ENCODE data around the gene MEIKIN. TPM values are rescaled to one million over a fixed set of nuclear protein-coding genes. Genes with fewer than 3 reads are reported as not detected.

Gene MEIKIN
- total RNA-seq, 4 donors from 2014 or later = not detected

DNA sequence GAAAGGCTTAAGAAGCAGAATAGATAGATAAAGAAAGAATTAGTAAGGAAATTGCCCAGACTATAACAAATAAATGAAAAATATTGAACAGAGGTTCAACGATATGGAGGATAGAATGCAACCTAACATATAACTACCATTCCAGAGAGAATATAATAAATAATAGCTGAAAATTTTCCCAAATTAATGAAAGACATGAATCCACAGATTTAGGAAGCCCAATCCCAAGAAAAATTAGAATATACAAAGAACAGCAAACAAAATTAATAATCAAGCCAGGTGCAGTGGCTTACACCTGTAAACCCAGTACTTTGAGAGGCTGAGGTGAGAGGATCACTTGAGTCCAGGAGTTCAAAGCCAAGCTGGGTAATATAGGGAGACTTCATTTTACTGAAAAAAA is 120.8 kb downstream of the MEIKIN start:
- no peaks in the 10 kb centered on the region for H3K4me1 ChIP-seq
- TF ChIP-seq POLR2A (IDR thresholded peaks at IDR 0.05) (no peak), EP300 (IDR thresholded peaks at IDR 0.05) (no peak)
- TF ChIP-seq, protein P1, sequence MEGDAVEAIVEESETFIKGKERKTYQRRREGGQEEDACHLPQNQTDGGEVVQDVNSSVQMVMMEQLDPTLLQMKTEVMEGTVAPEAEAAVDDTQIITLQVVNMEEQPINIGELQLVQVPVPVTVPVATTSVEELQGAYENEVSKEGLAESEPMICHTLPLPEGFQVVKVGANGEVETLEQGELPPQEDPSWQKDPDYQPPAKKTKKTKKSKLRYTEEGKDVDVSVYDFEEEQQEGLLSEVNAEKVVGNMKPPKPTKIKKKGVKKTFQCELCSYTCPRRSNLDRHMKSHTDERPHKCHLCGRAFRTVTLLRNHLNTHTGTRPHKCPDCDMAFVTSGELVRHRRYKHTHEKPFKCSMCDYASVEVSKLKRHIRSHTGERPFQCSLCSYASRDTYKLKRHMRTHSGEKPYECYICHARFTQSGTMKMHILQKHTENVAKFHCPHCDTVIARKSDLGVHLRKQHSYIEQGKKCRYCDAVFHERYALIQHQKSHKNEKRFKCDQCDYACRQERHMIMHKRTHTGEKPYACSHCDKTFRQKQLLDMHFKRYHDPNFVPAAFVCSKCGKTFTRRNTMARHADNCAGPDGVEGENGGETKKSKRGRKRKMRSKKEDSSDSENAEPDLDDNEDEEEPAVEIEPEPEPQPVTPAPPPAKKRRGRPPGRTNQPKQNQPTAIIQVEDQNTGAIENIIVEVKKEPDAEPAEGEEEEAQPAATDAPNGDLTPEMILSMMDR (IDR thresholded peaks at IDR 0.05) = no peak
- no peak overlapping the region for H3K27ac ChIP-seq
- no peaks in the 10 kb centered on the region for H3K27me3 ChIP-seq
- H3K4me3 ChIP-seq = no peak overlapping the region
- H3K36me3 ChIP-seq = no peaks in the 10 kb centered on the region
- 97% methylated on average over 1 of the region's 1 CpG for WGBS, 2 donors
- no peak for DNase-seq (ENCODE audit: low spot score in 2 of 2)
- H3K9me3 ChIP-seq = peaks cover 0 to 18% (median 4%) of the 10 kb centered on the region in 4 donors

DNA sequence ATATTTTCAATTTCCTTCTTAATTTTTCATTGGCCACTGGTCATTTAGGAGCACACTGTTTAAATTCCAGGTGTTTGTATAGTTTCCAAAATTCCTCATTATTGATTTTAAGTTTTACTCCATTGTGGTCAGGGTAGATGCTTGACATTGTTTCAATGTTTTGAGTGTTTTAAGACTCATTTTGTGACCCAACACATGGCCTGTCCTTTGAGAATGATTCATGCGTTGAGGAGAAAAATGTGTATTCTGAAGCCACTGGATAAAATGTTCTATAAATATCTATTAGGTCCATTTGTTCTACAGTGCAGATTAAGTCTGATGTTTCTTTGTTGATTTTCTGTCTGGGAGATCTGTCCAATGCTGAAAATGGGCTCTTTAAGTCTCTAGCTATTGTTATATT is 124.2 kb downstream of the MEIKIN start:
- Histone ChIP-seq H3K4me1 (no peaks in the 10 kb centered on the region), H3K27ac (no peak overlapping the region), H3K36me3 (no peaks in the 10 kb centered on the region), H3K27me3 (no peaks in the 10 kb centered on the region), H3K9me3 (peaks cover 0 to 12% (median 2%) of the 10 kb centered on the region in 4 donors), H3K4me3 (no peak overlapping the region)
- no peak for DNase-seq (ENCODE audit: low spot score in 2 of 2)
- TF ChIP-seq POLR2A (IDR thresholded peaks at IDR 0.05) = no peak
- 63 to 67% methylated on average over 1 of the region's 1 CpG for WGBS, 2 donors

DNA sequence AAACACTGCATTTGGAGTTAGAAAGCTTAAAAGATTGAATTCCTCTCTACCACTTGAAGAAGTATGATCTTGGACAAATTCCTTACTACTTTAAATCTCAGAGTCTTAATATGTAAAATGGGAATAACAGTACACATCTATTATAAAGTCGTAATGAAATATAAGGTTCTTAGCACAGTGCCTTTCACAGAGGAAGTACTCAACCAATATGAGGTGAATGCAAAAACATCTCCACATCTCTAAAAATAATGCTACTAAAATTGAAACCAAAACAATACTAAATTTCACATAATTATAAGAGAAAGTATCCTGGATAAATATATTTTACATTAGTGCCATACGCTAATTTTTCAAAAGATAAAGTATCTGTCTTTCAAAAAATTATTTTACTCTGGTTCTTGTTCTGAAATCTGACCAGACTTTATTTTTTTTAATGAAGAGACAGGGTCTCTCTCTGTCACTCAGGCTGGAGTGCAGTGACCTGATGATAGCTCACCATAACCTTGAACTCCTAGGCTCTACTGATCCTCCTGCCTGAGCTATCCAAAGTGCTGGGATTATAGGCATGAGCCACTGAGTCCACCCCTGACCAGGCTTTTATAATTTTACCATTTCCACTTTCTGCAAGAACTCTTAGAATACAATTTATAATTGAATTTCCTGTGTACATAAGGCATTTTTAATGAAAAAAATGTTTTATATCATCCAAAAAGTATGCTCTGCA is 127.3 kb downstream of the MEIKIN start:
- H3K27ac ChIP-seq = no peak overlapping the region
- no peaks in the 10 kb centered on the region for H3K4me1 ChIP-seq
- H3K4me3 ChIP-seq = no peak overlapping the region
- 86 to 88% methylated on average over 2 of the region's 2 CpGs for WGBS, 2 donors
- H3K9me3 ChIP-seq = no peaks in the 10 kb centered on the region
- TF ChIP-seq EP300 (IDR thresholded peaks at IDR 0.05) (no peak), POLR2A (IDR thresholded peaks at IDR 0.05) (no peak)
- TF ChIP-seq, protein P1 (IDR thresholded peaks at IDR 0.05) = no peak
- DNase-seq (ENCODE audit: low spot score in 2 of 2) = no peak
- no peaks in the 10 kb centered on the region for H3K27me3 ChIP-seq
- no peaks in the 10 kb centered on the region for H3K36me3 ChIP-seq

DNA sequence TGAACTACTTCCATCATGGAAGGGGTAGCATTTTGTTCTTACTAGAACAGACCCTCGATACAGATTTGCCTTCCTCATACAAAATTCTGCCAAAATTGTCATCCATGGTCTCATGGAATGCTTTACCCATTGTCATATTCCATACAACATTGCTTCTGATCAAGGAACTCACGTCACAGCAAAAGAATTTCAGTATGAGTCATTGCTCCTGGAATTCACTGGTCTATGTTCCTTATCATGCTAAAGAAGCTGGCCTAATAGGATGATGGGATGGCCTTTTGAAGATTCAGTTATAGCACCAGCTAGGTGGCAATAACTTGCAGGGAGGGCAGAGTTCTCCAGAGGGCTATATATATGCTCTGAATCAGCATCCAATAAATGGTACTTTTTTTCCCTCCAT is 130.5 kb downstream of the MEIKIN start:
- no peak for DNase-seq (ENCODE audit: low spot score in 2 of 2)
- TF ChIP-seq EP300 (IDR thresholded peaks at IDR 0.05) (no peak), POLR2A (IDR thresholded peaks at IDR 0.05) (no peak)
- TF ChIP-seq, protein P1 (IDR thresholded peaks at IDR 0.05) = no peak
- Histone ChIP-seq H3K4me1 (peaks cover 0 to 9% (median 0%) of the 10 kb centered on the region in 4 donors), H3K4me3 (no peak overlapping the region), H3K9me3 (no peaks in the 10 kb centered on the region), H3K27me3 (no peaks in the 10 kb centered on the region), H3K27ac (no peak overlapping the region), H3K36me3 (no peaks in the 10 kb centered on the region)
- WGBS, 2 donors = 43 to 63% methylated on average over 2 of the region's 2 CpGs

DNA sequence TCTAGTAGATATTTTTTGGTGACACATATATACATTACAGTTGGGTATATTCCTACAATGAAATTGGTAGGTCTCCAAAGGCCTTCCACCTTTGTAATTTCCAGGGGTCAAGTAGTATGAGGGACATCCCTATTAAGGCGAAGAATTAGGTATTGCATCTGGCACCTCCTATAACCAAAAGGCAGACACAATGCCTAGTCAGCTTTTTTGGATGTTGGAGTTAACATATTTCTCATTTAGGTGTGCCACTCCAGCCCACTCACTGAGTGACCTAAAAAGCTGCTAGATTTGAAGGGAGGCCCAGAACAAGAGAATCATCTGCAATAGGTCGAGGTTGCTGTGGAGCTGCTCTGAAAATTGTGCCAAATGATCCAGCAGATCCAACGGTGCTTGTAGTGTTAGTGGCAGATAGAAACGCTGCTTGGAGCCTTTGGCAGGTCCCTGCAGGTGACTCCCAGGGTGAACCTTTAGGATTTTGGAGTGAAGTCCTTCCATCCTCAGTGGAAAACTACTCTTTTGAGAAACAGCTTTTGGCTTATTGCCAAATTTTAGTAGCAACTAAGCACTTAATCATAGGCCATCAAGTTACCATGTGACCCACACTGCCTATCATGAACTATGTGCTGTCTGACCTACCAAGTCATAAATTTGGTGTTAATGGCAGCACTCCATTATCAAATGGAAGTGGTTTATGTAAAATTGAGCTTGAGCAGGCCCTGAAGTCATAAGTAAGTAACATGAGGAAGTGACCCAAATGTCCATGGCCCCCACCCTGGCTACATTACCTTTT is 132.9 kb downstream of the MEIKIN start:
- H3K9me3 ChIP-seq = no peaks in the 10 kb centered on the region
- no peak for DNase-seq (ENCODE audit: low spot score in 2 of 2)
- H3K27me3 ChIP-seq = no peaks in the 10 kb centered on the region
- TF ChIP-seq, protein P1 (IDR thresholded peaks at IDR 0.05) = no peak
- TF ChIP-seq EP300 (IDR thresholded peaks at IDR 0.05) (no peak), POLR2A (IDR thresholded peaks at IDR 0.05) (no peak)
- H3K36me3 ChIP-seq = no peaks in the 10 kb centered on the region
- no peak overlapping the region for H3K27ac ChIP-seq
- 75 to 81% methylated on average over 4 of the region's 4 CpGs for WGBS, 2 donors
- no peak overlapping the region for H3K4me3 ChIP-seq
- H3K4me1 ChIP-seq = peaks cover 0 to 9% (median 0%) of the 10 kb centered on the region in 4 donors

Measured in tibial nerve (tissue), 4 donors.